ENCODE results near the gene ZBTB7C.

Gene ZBTB7C

GRCh38 chr18:48142353-48142752 lies 266.8 kb downstream of the ZBTB7C start:
- no peak for DNase-seq (ENCODE audit: low read depth, low spot score)

DNA sequence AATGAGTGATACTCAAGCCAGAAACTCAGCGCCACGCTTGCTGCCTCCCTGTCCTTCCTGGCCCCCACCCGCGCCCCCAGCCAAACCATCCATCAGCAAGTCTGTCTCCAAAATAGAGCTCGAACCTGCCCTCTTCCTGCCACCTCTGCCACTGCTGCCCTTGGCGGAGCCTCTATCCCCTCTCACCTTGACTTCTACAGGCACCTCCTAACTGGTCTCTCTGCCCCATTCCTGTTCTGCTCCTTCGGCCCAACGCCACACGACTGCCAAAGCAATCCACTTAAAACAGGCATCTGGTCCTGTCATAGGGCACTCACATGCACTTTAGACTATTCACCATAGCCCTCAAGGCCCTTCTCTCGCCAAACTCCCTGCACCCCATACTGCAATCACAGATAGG lies 268.5 kb downstream of the ZBTB7C start:
- no peak for DNase-seq (ENCODE audit: low read depth, low spot score)

DNA sequence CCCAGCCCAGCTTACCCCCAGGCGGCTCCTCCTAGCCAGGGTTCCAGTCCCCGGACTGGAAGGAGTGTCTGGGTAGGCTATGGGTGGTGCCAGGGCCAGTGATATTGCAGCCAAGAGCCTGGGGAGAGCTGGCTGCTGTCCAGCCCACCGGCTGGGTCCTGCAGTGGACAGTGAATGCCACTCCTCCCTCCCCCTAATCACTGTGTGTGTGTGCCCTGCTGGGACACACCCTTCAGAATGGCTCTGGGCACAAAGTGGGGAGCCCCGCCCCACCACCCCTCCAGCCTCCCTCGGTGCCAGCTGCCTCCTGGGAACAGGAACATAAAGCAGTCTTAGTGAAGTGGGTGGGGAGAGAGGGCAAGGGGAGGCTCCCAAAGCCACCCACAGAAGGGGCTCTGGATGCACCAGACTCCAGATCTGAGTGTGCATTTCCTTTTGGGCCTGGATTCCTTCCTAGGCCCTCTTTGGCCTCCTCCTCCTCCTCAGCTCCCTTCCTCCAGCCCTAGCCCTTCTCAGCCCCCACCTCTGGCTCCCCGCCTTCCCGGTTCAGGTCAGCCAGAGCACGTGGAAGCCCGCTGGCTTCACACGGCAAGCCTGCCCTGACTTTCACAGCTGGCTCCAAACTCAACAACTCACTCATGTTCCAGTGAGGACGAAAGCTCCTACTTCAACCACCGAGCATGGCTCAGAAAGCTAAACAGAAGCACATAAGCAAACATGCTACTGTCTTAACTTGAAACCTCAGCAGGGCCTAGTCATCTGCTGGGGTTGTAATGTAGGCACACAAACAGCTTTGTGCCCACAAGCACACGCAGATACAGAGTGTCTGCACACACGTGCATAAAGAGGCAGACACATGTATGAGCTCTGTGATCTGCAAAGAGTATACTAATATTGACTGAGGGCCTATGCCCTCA lies 269.5 kb downstream of the ZBTB7C start:
- no peak for DNase-seq (ENCODE audit: low read depth, low spot score)

- DNase-seq (ENCODE audit: low read depth, low spot score), result no peak
Observed at GRCh38 chr18:48138660-48139430, 270.3 kb downstream of the ZBTB7C start.

DNA sequence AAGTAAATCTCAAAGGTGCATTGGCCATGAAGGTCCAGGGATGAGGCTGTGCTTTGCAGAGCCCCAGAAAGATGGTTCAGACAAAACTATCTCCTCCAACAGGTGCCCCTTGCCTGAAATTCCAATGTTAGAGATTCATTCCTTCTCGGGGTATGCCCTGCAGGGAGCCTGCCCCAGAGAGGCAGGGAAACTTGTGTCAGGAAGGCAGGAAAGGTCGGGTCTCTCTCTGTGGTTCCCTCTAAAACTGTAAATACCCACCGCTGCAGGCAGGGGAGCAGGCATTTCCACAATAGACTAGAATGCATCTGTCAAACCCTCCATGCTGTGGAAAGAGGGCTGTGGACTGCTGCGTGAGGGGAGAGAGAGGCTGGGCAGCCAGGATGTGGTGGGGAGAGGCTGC lies 271.0 kb downstream of the ZBTB7C start:
- DNase-seq (ENCODE audit: low read depth, low spot score), result no peak

DNA sequence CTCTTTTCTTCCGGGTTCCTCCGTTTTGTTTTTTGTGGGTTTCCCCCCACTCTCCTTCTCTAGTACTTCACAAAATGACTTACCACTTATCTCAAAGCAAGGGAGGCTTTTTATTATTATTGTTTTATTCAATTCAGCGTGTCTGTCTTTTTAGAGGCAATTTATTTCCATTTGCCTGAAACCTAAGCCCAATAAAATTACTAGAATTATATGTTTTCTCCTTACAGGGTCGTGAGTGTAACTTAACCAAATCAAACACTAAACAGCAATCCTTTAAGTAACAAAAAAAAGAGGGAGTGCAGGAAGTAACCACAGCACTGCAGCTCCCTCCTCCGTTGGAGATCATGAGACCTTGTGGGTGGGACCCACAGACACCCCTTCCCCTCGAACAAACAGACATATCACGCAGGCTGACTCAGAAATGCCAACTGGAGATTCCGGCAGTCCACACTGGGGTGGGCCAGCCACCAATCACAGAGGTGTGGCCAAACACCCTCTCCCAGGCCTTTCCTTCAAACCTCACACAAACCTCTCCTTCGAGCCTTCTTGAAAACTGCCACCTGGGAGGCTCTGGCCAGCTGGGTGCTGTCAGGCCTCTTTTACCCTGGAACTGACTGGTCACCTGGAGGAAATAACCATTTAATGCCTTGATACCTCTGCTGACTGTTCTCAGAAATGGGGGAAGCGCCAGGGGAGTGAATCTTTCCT lies 271.7 kb downstream of the ZBTB7C start:
- DNase-seq (ENCODE audit: low read depth, low spot score), result no peak

DNA sequence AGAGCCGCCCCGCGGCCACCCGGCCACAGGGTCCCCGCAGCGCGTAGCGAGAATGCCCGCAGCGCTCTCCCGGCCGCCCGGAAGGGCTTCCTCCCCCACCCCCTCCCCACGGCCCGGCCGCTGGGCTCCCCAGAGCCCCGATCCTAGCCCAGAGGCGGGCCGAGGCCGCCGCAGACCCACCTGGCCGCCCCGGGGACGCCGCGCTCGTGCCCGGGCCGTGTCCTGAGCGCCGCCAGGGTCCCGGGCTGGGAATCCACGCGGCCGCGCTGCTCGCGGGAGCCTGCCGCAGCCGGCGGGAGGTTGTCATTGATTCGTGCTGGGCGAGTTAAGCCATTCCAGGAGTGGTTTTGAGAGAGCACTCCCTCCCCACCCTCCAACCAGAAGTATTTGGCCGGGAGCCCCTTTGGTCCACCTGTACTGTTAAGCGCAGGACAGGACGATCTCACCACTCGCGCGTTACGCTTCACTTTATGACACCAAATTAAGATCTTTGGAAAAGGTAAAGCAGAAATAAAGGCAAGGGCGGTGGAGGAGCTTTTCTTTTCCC lies 272.3 kb downstream of the ZBTB7C start:
- no peak for DNase-seq (ENCODE audit: low read depth, low spot score)

- no peak for DNase-seq (ENCODE audit: low read depth, low spot score)
Observed at GRCh38 chr18:48136051-48136826, 272.9 kb downstream of the ZBTB7C start.

GRCh38 chr18:48135436-48135966 lies 273.7 kb downstream of the ZBTB7C start:
- DNase-seq (ENCODE audit: low read depth, low spot score), result no peak

- DNase-seq (ENCODE audit: low read depth, low spot score), result no peak
Observed at GRCh38 chr18:48134609-48135008, 274.6 kb downstream of the ZBTB7C start.

- no peak for DNase-seq (ENCODE audit: low read depth, low spot score)
Observed at GRCh38 chr18:48133671-48134251, 275.4 kb downstream of the ZBTB7C start.

DNA sequence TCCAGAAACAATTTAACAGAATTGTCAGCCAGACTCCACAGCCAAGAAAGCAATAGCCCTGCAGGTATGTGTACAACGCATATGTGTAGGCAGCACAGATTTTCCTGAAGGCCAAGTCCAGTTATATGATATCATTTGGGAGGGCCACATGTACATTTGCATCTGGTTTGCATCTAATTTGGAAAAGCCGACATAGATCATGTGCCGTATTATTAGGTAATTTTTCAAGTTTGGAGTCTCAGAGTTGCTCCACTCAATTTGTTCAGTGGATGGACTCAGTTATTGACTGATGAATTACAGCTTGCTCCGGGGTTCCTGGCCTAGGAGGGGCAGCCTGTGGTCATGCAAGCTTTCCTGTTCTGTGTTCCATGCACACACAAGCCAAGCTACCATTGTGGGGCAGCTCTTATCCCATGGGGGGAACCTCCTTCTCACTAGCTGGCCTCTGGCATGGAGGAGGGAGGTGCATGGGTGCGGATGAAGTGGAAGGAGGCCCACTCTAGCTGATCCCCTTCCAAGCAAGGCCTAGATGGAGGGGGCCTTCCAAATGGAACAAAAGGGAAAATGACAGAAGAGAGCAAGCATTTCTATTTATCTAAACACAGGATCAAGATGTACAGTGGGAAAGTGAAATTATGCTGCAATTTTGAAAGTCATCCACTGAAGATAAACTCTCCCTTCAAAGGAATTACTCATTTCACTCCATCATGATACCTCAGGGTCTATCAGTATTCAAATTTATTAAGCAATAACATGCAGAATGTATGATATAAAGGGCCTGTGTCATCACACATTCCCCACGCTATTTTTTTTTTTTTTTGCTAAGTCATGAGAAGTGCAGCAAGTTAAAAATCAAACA lies 276.2 kb downstream of the ZBTB7C start:
- DNase-seq (ENCODE audit: low read depth, low spot score), result no peak

GRCh38 chr18:48131042-48131441 lies 278.1 kb downstream of the ZBTB7C start:
- DNase-seq (ENCODE audit: low read depth, low spot score), result no peak

- no peak for DNase-seq (ENCODE audit: low read depth, low spot score)
Observed at GRCh38 chr18:48129621-48130082, 279.5 kb downstream of the ZBTB7C start.

GRCh38 chr18:48127606-48128005 lies 281.6 kb downstream of the ZBTB7C start:
- no peak for DNase-seq (ENCODE audit: low read depth, low spot score)

DNA sequence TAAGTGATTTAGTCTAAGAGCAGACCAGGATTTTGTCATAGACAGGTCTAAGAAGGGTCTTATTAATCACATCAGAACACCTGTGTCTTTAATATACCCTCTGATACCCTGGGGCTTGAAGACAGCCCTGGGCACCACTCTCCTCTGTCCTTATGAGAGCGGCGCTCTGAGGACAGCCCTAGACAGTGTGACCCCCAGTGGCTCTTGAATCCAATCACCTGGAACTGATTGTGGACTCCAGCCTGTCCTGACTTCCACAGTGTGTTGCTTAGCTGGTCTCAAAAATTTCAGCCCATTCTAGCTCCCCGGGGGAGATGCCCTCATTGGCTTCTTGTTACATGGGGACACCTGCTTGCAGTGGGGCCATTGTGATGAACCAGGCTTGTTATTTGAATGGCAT lies 282.9 kb downstream of the ZBTB7C start:
- DNase-seq (ENCODE audit: low read depth, low spot score), result no peak

DNA sequence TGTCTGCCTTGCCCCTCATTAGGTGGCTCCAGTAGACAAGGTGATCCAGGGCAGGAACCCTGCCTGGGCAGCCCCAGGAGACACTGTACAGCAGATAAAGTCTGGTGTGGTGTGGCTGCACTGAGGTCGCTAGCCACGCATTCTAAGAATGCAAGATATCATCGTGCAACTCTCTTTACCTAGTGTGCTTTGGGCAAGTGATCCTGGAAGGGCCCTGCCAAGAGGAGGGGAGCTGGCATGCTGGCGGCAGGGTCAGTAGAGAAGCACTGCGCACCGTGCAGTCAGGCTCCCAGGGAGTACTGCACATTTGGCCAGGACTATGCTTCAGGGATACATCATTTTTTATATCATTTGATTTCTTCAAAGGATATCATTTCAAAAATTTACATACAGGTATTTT lies 283.5 kb downstream of the ZBTB7C start:
- DNase-seq (ENCODE audit: low read depth, low spot score), result no peak

- DNase-seq (ENCODE audit: low read depth, low spot score), result no peak
Observed at GRCh38 chr18:48124857-48125626, 284.1 kb downstream of the ZBTB7C start.

- no peak for DNase-seq (ENCODE audit: low read depth, low spot score)
Observed at GRCh38 chr18:48123941-48124340, 285.2 kb downstream of the ZBTB7C start.

Data from brain pericyte (primary cell).